ENCODE data around the gene TAAR5.
"Not testable (repeated sequence)": the region's sequence is repeated elsewhere in the genome, so short reads cannot be mapped to it uniquely, and the experiment has no call there.

Gene TAAR5

DNA sequence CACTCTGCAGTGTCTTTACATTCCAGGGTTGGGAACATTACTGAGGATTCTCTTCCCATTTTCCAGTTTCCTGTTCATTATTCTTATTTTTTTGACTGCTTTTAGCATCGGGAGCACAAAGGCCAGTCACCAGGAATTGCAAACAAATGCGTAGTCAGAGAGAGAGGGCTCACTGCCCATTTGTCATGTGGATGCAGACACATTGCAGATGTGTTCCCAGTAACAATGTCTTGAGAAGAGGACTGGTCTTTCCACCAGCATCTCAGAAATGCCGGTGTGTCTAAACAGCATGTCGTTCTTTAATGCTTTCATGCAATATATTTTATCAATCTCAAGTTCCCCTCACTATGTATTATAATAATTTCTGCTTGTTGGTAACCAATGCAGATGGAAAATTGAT is 20.4 kb downstream of the TAAR5 start:
- no peak for DNase-seq

GRCh38 chr6:132568611-132569010 is 20.9 kb downstream of the TAAR5 start:
- DNase-seq, result no peak

- no peak for DNase-seq
Measured at GRCh38 chr6:132567566-132567965, 22.0 kb downstream of the TAAR5 start.

GRCh38 chr6:132566404-132566803 is 23.1 kb downstream of the TAAR5 start:
- DNase-seq, result no peak

- DNase-seq, result not testable (repeated sequence)
Measured at GRCh38 chr6:132560087-132560486, 29.5 kb downstream of the TAAR5 start.

GRCh38 chr6:132552372-132552771 is 37.2 kb downstream of the TAAR5 start, which contains the start of gene TAAR8:
Gene TAAR8, plus strand, starts transcription at chr6:132552672. Its CDS starts 21 bp downstream, at chr6:132552693.
- DNase-seq, result no peak

GRCh38 chr6:132551214-132551613 is 38.3 kb downstream of the TAAR5 start:
- no peak for DNase-seq

DNA sequence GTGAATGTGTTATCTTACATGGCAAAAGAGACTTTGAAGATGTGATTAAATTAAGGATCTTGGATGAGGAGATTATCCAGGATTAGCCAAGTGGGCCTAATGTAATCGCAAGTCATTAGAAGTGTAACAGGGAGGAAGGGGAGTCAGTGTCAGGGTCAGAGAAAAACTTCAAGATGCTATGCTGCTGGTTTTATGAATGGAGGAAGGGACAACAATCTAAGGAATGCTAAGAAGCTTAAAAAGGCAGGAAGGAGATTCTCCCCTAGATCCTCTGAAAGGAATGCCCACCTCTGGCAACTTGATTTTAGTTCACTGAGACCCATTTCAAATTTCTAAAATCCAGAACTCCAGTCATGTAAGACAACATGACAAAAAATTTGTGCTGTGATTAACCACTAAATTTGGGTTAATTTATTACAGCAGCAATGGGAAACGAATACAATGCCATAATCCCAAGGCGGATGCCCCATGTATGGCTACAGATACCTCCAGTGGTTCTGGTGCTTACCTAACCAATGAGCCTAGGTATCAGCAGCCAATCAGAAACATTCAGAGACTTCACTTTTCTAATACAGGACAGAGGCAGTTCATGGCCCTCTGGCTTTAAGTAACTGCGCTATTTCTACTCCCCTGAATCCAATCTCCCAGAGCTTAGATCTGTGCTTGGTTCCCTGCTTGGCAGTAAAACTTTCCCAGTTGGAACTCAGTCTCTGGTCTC is 40.6 kb downstream of the TAAR5 start:
- no peak for DNase-seq

- DNase-seq, result no peak
Measured at GRCh38 chr6:132544826-132545225, 44.7 kb downstream of the TAAR5 start.
